SK-N-SH (cell line): ENCODE measurements around the gene CTNNA3. TPM values are rescaled to one million over a fixed set of nuclear protein-coding genes. Genes with fewer than 3 reads are reported as not detected.

Experiments
- CTCF ChIA-PET: fragments of 300-600, 350-600 bp; formaldehyde crosslinking; extraction: SDS; loops from one replicate; lab custom pipeline; 2021; lab: Yijun Ruan, JAX
- POLR2A ChIA-PET: fragments of 350-600 bp; sonication (Branson Sonifier 250); formaldehyde crosslinking; extraction: SDS; loops from one replicate; lab custom pipeline; 2020; ENCODE audit warnings: antibody characterized with exemption, inconsistent platforms; lab: Yijun Ruan, JAX
- DNase-seq: peaks from one replicate; pipeline ENCODE4 v3.0.0; 2012
- H2AFZ ChIP-seq: fragments of 200-600 bp; sonication (generic); 2 replicates; pipeline ENCODE4 v1.8.1; 2016; ENCODE audit warnings: antibody characterized with exemption, mild to moderate bottlenecking, low read depth
- H3F3A ChIP-seq: fragments of 200-600 bp; sonication (generic); replicated peaks from 2 replicates; pipeline ENCODE3; 2016; ENCODE audit warnings: antibody characterized with exemption, mild to moderate bottlenecking; ENCODE audit not compliant: insufficient read depth
- H3K27ac ChIP-seq, 2 experiments: fragments of 200-500 bp in 1 of 2; fragments of 200-600 bp in 1 of 2; sonication (Bioruptor generic) in 1 of 2; sonication (generic), shearing (Covaris generic) in 1 of 2; 2 replicates each; pipeline versions ENCODE4 v1.5.1 to v1.6.1; 2014 to 2016; ENCODE audit warnings: low read depth in 2 of 2, inconsistent platforms in 1 of 2, low read length in 1 of 2, mild to moderate bottlenecking in 1 of 2, mixed read lengths in 1 of 2
- H3K27me3 ChIP-seq: fragments of 200-600 bp; sonication (generic), shearing (Covaris generic); 2 replicates; pipeline ENCODE4 v1.6.1; 2016; ENCODE audit warnings: mixed run types; ENCODE audit not compliant: insufficient read depth
- H3K36me3 ChIP-seq, 2 experiments: fragments of 200-500 bp in 1 of 2; fragments of 200-600 bp in 1 of 2; sonication (Bioruptor generic) in 1 of 2; sonication (generic) in 1 of 2; replicated peaks in 1 of 2; 2 replicates each; pipeline versions ENCODE3 to v1.5.1; 2014 to 2016; ENCODE audit warnings: low read length in 1 of 2, mild to moderate bottlenecking in 1 of 2; ENCODE audit not compliant: insufficient read depth in 2 of 2, control insufficient read depth in 1 of 2
- H3K4me1 ChIP-seq, 2 experiments: fragments of 200-500 bp in 1 of 2; fragments of 200-600 bp in 1 of 2; sonication (Bioruptor generic) in 1 of 2; sonication (generic), shearing (Covaris generic) in 1 of 2; 2 replicates each; pipeline versions ENCODE4 v1.5.1 to v1.6.1; 2014 to 2016; ENCODE audit warnings: low read depth in 1 of 2, low read length in 1 of 2, mixed run types in 1 of 2; ENCODE audit not compliant: insufficient read depth in 2 of 2, control insufficient read depth in 1 of 2
- H3K4me2 ChIP-seq: fragments of 200-600 bp; sonication (generic), shearing (Covaris generic); 2 replicates; pipeline ENCODE4 v1.6.1; 2017; ENCODE audit warnings: mixed run types
- H3K4me3 ChIP-seq, 2 experiments: fragments of 200-500 bp in 1 of 2; fragments of 200-600 bp in 1 of 2; sonication (Bioruptor generic) in 1 of 2; sonication (generic), shearing (Covaris generic) in 1 of 2; 2 replicates each; pipeline versions ENCODE4 v1.5.1 to v1.8.1; 2014 to 2016; ENCODE audit warnings: low read depth in 2 of 2, inconsistent platforms in 1 of 2, low read length in 1 of 2, mild to moderate bottlenecking in 1 of 2, mixed read lengths in 1 of 2, moderate library complexity in 1 of 2
- H3K79me2 ChIP-seq: fragments of 200-600 bp; sonication (generic); 2 replicates; pipeline ENCODE4 v1.8.1; 2017; ENCODE audit warnings: mild to moderate bottlenecking; ENCODE audit not compliant: insufficient read depth
- H3K9ac ChIP-seq: fragments of 200-600 bp; sonication (generic); 2 replicates; pipeline ENCODE4 v1.6.1; 2017; ENCODE audit warnings: mixed run types
- H3K9me2 ChIP-seq: fragments of 200-600 bp; sonication (generic); 2 replicates; pipeline ENCODE4 v1.6.1; 2017; ENCODE audit warnings: mixed run types
- H3K9me3 ChIP-seq: fragments of 200-600 bp; sonication (generic); 2 replicates; pipeline ENCODE4 v1.6.1; 2017; ENCODE audit warnings: mixed run types, mild to moderate bottlenecking, moderate library complexity
- H4K20me1 ChIP-seq: fragments of 200-600 bp; sonication (generic); 2 replicates; pipeline ENCODE4 v1.6.1; 2017; ENCODE audit warnings: mild to moderate bottlenecking, mixed run types; ENCODE audit not compliant: insufficient read depth
- ELF1 ChIP-seq: IDR thresholded peaks from 2 replicates; pipeline ENCODE4 v1.4.0; 2012
- EZH2phosphoT487 ChIP-seq: fragments of 200-600 bp; sonication (generic); IDR thresholded peaks from 2 replicates; pipeline ENCODE4 v1.6.1; 2017; ENCODE audit warnings: low read depth, mixed run types, mild to moderate bottlenecking, antibody characterized with exemption, moderate library complexity, borderline replicate concordance
- FOXJ3 ChIP-seq: sonication (generic); formaldehyde crosslinking; IDR thresholded peaks from 2 replicates; pipeline ENCODE4 v1.5.1; 2020; ENCODE audit warnings: mild to moderate bottlenecking, missing genetic modification reagents
- FOXM1 ChIP-seq: IDR thresholded peaks from 2 replicates; pipeline ENCODE4 v1.4.0; 2012; ENCODE audit warnings: low read depth, mild to moderate bottlenecking
- GABPA ChIP-seq: IDR thresholded peaks from 2 replicates; pipeline ENCODE4 v1.4.0; 2012; ENCODE audit warnings: low read depth, mild to moderate bottlenecking
- IRF3 ChIP-seq: fragments of 150-350 bp; IDR thresholded peaks from 2 replicates; pipeline ENCODE4 v1.6.1; 2016; ENCODE audit warnings: mild to moderate bottlenecking, low read depth, low read length
- JUND ChIP-seq: IDR thresholded peaks from 2 replicates; pipeline ENCODE4 v1.4.0; 2012
- MAX ChIP-seq: IDR thresholded peaks from 2 replicates; pipeline ENCODE4 v1.4.0; 2012; ENCODE audit warnings: low read depth
- NFIC ChIP-seq: IDR thresholded peaks from 2 replicates; pipeline ENCODE4 v1.4.0; 2012; ENCODE audit warnings: borderline replicate concordance
- POLR2AphosphoS5 ChIP-seq: IDR thresholded peaks from 2 replicates; pipeline ENCODE4 v1.6.1; 2012; ENCODE audit warnings: low read depth, low read length
- RCOR1 ChIP-seq: fragments of 150-350 bp; IDR thresholded peaks from 2 replicates; pipeline ENCODE4 v1.6.1; 2017; ENCODE audit warnings: antibody characterized with exemption, low read length
- RFX5 ChIP-seq: IDR thresholded peaks from 2 replicates; pipeline ENCODE4 v1.6.1; 2012; ENCODE audit warnings: mild to moderate bottlenecking, improper control_type of control experiment, low read length
- TEAD4 ChIP-seq: IDR thresholded peaks from 2 replicates; pipeline ENCODE4 v1.4.0; 2012; ENCODE audit warnings: mild to moderate bottlenecking, borderline replicate concordance; ENCODE audit not compliant: insufficient read depth
- ZBTB33 ChIP-seq: IDR thresholded peaks from 2 replicates; pipeline ENCODE4 v1.4.0; 2012; ENCODE audit warnings: low read depth, borderline replicate concordance
- WGBS: methylation state at CpG from one replicate; pipeline ENCODE4 v1.1.6; 2017; ENCODE audit warnings: low lambda C conversion rate; 5-methylcytosine and 5-hydroxymethylcytosine counted together
- polyA plus RNA-seq, 3 experiments: library from polyadenylated mRNA; depleted of rRNA; stranded (reverse); fragments of >200 nt; gene quantifications; 2 replicates each; pipeline ENCODE4 v1.2.3, GENCODE V29; 2012
- TF ChIP-seq, protein P1 (sequence below): IDR thresholded peaks from 2 replicates; pipeline ENCODE4 v1.6.1; 2012; ENCODE audit warnings: mild to moderate bottlenecking, low read depth, low read length, moderate library complexity
- TF ChIP-seq, protein P2 (sequence below): IDR thresholded peaks from 2 replicates; pipeline ENCODE4; 2012
- TF ChIP-seq, protein P3 (sequence below): fragments of 150-350 bp; IDR thresholded peaks from 2 replicates; pipeline ENCODE4 v1.6.1; 2017; ENCODE audit warnings: antibody characterized with exemption, low read length, low read depth, borderline replicate concordance
- TF ChIP-seq, protein P4 (sequence below): fragments of 200-600 bp; sonication (generic); IDR thresholded peaks from 2 replicates; pipeline ENCODE4 v1.6.1; 2017; ENCODE audit warnings: antibody characterized with exemption, mild to moderate bottlenecking, moderate library complexity

The CTNNA3 gene
- polyA plus RNA-seq, 1 of the 3 experiments (the other 2 are of a cell fraction) = not detected

DNA sequence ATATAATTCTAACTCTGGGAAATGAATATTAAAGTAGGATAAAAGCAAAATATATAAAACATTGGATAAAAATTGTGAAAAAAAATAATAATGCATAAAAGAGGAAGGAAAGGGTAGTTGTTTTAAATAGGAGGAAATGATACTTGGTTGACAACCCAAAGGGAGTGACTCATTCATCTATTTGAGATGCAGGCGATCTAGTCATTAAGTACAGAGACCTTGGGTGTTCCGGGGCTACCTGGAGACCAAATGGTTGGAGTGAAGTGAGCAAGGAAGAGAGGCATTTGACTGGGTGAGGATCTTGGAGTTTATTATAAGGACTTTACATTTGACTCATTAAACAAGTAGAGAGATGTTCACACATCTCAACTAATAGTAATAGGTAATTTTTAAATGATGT, 659.2 kb downstream of the CTNNA3 start:
- no peaks in the 10 kb centered on the region for H3K27me3 ChIP-seq
- ChIA-PET POLR2A (no interaction called here), CTCF (no interaction called here)
- no peak overlapping the region for H3K4me3 ChIP-seq
- 1% methylated on average over 2 of the region's 2 CpGs for WGBS
- no peaks in the 10 kb centered on the region for H3K9me2 ChIP-seq
- no peak overlapping the region for H3K9ac ChIP-seq
- H3K36me3 ChIP-seq = no peaks in the 10 kb centered on the region
- TF ChIP-seq FOXJ3 (CRISPR knock-in tag) (no peak), POLR2AphosphoS5 (no peak), ELF1 (no peak), FOXM1 (no peak), JUND (no peak), IRF3 (no peak), TEAD4 (no peak), RFX5 (no peak), ZBTB33 (no peak), RCOR1 (no peak), EZH2phosphoT487 (no peak), GABPA (no peak), MAX (no peak), NFIC (no peak)
- TF ChIP-seq, protein P1, sequence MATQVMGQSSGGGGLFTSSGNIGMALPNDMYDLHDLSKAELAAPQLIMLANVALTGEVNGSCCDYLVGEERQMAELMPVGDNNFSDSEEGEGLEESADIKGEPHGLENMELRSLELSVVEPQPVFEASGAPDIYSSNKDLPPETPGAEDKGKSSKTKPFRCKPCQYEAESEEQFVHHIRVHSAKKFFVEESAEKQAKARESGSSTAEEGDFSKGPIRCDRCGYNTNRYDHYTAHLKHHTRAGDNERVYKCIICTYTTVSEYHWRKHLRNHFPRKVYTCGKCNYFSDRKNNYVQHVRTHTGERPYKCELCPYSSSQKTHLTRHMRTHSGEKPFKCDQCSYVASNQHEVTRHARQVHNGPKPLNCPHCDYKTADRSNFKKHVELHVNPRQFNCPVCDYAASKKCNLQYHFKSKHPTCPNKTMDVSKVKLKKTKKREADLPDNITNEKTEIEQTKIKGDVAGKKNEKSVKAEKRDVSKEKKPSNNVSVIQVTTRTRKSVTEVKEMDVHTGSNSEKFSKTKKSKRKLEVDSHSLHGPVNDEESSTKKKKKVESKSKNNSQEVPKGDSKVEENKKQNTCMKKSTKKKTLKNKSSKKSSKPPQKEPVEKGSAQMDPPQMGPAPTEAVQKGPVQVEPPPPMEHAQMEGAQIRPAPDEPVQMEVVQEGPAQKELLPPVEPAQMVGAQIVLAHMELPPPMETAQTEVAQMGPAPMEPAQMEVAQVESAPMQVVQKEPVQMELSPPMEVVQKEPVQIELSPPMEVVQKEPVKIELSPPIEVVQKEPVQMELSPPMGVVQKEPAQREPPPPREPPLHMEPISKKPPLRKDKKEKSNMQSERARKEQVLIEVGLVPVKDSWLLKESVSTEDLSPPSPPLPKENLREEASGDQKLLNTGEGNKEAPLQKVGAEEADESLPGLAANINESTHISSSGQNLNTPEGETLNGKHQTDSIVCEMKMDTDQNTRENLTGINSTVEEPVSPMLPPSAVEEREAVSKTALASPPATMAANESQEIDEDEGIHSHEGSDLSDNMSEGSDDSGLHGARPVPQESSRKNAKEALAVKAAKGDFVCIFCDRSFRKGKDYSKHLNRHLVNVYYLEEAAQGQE = no peak
- TF ChIP-seq, protein P2, sequence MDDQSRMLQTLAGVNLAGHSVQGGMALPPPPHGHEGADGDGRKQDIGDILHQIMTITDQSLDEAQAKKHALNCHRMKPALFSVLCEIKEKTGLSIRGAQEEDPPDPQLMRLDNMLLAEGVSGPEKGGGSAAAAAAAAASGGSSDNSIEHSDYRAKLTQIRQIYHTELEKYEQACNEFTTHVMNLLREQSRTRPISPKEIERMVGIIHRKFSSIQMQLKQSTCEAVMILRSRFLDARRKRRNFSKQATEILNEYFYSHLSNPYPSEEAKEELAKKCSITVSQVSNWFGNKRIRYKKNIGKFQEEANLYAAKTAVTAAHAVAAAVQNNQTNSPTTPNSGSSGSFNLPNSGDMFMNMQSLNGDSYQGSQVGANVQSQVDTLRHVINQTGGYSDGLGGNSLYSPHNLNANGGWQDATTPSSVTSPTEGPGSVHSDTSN = no peak
- TF ChIP-seq, protein P3, sequence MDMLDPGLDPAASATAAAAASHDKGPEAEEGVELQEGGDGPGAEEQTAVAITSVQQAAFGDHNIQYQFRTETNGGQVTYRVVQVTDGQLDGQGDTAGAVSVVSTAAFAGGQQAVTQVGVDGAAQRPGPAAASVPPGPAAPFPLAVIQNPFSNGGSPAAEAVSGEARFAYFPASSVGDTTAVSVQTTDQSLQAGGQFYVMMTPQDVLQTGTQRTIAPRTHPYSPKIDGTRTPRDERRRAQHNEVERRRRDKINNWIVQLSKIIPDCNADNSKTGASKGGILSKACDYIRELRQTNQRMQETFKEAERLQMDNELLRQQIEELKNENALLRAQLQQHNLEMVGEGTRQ = no peak
- TF ChIP-seq, protein P4, sequence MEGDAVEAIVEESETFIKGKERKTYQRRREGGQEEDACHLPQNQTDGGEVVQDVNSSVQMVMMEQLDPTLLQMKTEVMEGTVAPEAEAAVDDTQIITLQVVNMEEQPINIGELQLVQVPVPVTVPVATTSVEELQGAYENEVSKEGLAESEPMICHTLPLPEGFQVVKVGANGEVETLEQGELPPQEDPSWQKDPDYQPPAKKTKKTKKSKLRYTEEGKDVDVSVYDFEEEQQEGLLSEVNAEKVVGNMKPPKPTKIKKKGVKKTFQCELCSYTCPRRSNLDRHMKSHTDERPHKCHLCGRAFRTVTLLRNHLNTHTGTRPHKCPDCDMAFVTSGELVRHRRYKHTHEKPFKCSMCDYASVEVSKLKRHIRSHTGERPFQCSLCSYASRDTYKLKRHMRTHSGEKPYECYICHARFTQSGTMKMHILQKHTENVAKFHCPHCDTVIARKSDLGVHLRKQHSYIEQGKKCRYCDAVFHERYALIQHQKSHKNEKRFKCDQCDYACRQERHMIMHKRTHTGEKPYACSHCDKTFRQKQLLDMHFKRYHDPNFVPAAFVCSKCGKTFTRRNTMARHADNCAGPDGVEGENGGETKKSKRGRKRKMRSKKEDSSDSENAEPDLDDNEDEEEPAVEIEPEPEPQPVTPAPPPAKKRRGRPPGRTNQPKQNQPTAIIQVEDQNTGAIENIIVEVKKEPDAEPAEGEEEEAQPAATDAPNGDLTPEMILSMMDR = no peak
- no peaks in the 10 kb centered on the region for H3K4me1 ChIP-seq
- no peaks in the 10 kb centered on the region for H3K9me3 ChIP-seq
- H4K20me1 ChIP-seq = no peaks in the 10 kb centered on the region
- H3K27ac ChIP-seq = no peak overlapping the region
- H2AFZ ChIP-seq = no peak overlapping the region
- DNase-seq = no peak
- H3K4me2 ChIP-seq = no peak overlapping the region
- H3K79me2 ChIP-seq = no peaks in the 10 kb centered on the region
- no peaks in the 10 kb centered on the region for H3F3A ChIP-seq
